GM12891 (cell line): ENCODE data around the gene AGBL1.

ENCODE experiments used
- PAX5 ChIP-seq: IDR thresholded peaks from 2 replicates; pipeline ENCODE4 v1.6.1; 2011; ENCODE audit warnings: low read length, moderate library complexity, mild to moderate bottlenecking; ENCODE audit not compliant: insufficient read depth, severe bottlenecking
- POLR2A ChIP-seq: IDR thresholded peaks from 2 replicates; pipeline ENCODE4 v1.6.1; 2011; ENCODE audit warnings: low read depth, low read length, control low read depth
- POLR2AphosphoS5 ChIP-seq: IDR thresholded peaks from 2 replicates; pipeline ENCODE4 v1.6.1; 2011; ENCODE audit warnings: low read depth, low read length, control low read depth

GRCh38 chr15:86433983-86434382 lies 354.3 kb downstream of the AGBL1 start:
- TF ChIP-seq POLR2AphosphoS5 (no peak), PAX5 (no peak), POLR2A (no peak)
